Endodermal cell (in vitro differentiated cells): Measurements from ENCODE around the gene NCKAP5. TPM values are rescaled to one million over a fixed set of nuclear protein-coding genes. Genes with fewer than 3 reads are reported as not detected.

ENCODE experiments used
- DNase-seq: peaks from one replicate; pipeline ENCODE4 v3.0.0-alpha.2; 2017
- H3K27ac ChIP-seq: 2 replicates; pipeline ENCODE4 v1.5.1; 2013; ENCODE audit warnings: mild to moderate bottlenecking, low read depth, low read length, moderate library complexity
- H3K27me3 ChIP-seq: 2 replicates; pipeline ENCODE4 v1.6.1; 2013; ENCODE audit warnings: mild to moderate bottlenecking, low read length, moderate library complexity; ENCODE audit not compliant: insufficient read depth, control insufficient read depth, poor library complexity, severe bottlenecking
- H3K36me3 ChIP-seq: 2 replicates; pipeline ENCODE4 v1.7.0; 2013; ENCODE audit warnings: mild to moderate bottlenecking, low read length, moderate library complexity; ENCODE audit not compliant: control insufficient read depth, insufficient read depth
- H3K4me1 ChIP-seq: one replicate; pipeline ENCODE4 v1.7.0; 2013; ENCODE audit warnings: low read length; ENCODE audit not compliant: control insufficient read depth, insufficient read depth
- H3K4me3 ChIP-seq: 2 replicates; pipeline ENCODE4 v1.5.1; 2013; ENCODE audit warnings: mild to moderate bottlenecking, low read length, moderate library complexity
- H3K9ac ChIP-seq: 2 replicates; pipeline ENCODE4 v1.6.1; 2013; ENCODE audit warnings: mild to moderate bottlenecking, low read length, moderate library complexity; ENCODE audit not compliant: poor library complexity, severe bottlenecking; ENCODE audit errors: extremely low read depth
- H3K9me3 ChIP-seq: 2 replicates; pipeline ENCODE4 v1.6.1; 2013; ENCODE audit warnings: mild to moderate bottlenecking, low read length, moderate library complexity; ENCODE audit not compliant: control insufficient read depth
- H3K27ac Mint-ChIP-seq: 2 replicates; pipeline ENCODE4 v1.8.0; 2020; ENCODE audit warnings: mixed read lengths
- H3K27me3 Mint-ChIP-seq: 2 replicates; pipeline ENCODE4 v1.8.0; 2021; ENCODE audit warnings: mild to moderate bottlenecking, mixed read lengths; ENCODE audit not compliant: insufficient read depth
- H3K36me3 Mint-ChIP-seq: 2 replicates; pipeline ENCODE4 v1.8.0; 2020; ENCODE audit warnings: low read depth, mixed read lengths
- H3K4me1 Mint-ChIP-seq: 2 replicates; pipeline ENCODE4 v1.8.0; 2020; ENCODE audit warnings: mixed read lengths
- H3K4me3 Mint-ChIP-seq: 2 replicates; pipeline ENCODE4 v1.8.0; 2020; ENCODE audit warnings: mild to moderate bottlenecking, moderate library complexity, mixed read lengths
- H3K9me3 Mint-ChIP-seq: 2 replicates; pipeline ENCODE4 v1.8.0; 2020; ENCODE audit warnings: mild to moderate bottlenecking, mixed read lengths
- CTCF ChIP-seq: fragments of 200-600 bp; sonication (generic); conservative IDR thresholded peaks from 2 replicates; pipeline ENCODE4 v1.5.0; 2021; ENCODE audit warnings: antibody characterized with exemption, mild to moderate bottlenecking
- WGBS, 2 experiments: methylation state at CpG; one replicate each; pipeline versions ENCODE4 v1.1.5 to v1.1.7; 2013; ENCODE audit warnings: missing lambda C conversion rate in 2 of 2, mixed read lengths in 1 of 2; ENCODE audit not compliant: insufficient coverage in 1 of 2, insufficient read length in 1 of 2; 5-methylcytosine and 5-hydroxymethylcytosine counted together
- total RNA-seq, 2 donors: library from RNA; stranded (reverse); fragmentation: NEBNext Ultra II Directional in 1 of 2; extraction: Animal tissue kit (Norgen Biotek cat#: 25700) in 1 of 2; gene quantifications; 2 replicates in 1 of 2; 3 replicates in 1 of 2; pipeline ENCODE4 v1.2.1, GENCODE V29; 2021

NCKAP5 gene
- total RNA-seq, 2 donors from 2014 or later, result 0.58 to 0.92 TPM

GRCh38 chr2:133025004-133025403, 543.3 kb downstream of the NCKAP5 start:
- Histone ChIP-seq H3K9ac (no peak overlapping the region), H3K9me3 (no peaks in the 10 kb centered on the region), H3K4me3 (no peak overlapping the region), H3K36me3 (no peaks in the 10 kb centered on the region), H3K27ac (no peak overlapping the region), H3K4me1 (no peaks in the 10 kb centered on the region), H3K27me3 (no peaks in the 10 kb centered on the region)
- H3K4me3 Mint-ChIP-seq, result no peak overlapping the region
- WGBS, 2 experiments, result 88 to 92% methylated on average over 2 of the region's 3 CpGs
- no peaks in the 10 kb centered on the region for H3K36me3 Mint-ChIP-seq
- no peak for DNase-seq
- H3K27ac Mint-ChIP-seq, result no peak overlapping the region
- no peaks in the 10 kb centered on the region for H3K9me3 Mint-ChIP-seq
- TF ChIP-seq CTCF, result no peak
- H3K4me1 Mint-ChIP-seq, result peaks cover 3% of the 10 kb centered on the region
- no peaks in the 10 kb centered on the region for H3K27me3 Mint-ChIP-seq

GRCh38 chr2:133012847-133013734, 555.2 kb downstream of the NCKAP5 start:
- Histone ChIP-seq H3K27ac (no peak overlapping the region), H3K36me3 (no peaks in the 10 kb centered on the region), H3K9me3 (no peaks in the 10 kb centered on the region), H3K4me1 (peaks cover 5% of the 10 kb centered on the region), H3K27me3 (no peaks in the 10 kb centered on the region), H3K9ac (no peak overlapping the region), H3K4me3 (no peak overlapping the region)
- no peak for TF ChIP-seq CTCF
- no peaks in the 10 kb centered on the region for H3K36me3 Mint-ChIP-seq
- H3K9me3 Mint-ChIP-seq, result no peaks in the 10 kb centered on the region
- H3K27me3 Mint-ChIP-seq, result no peaks in the 10 kb centered on the region
- no peak overlapping the region for H3K4me3 Mint-ChIP-seq
- H3K27ac Mint-ChIP-seq, result no peak overlapping the region
- no peak for DNase-seq
- peaks cover 6% of the 10 kb centered on the region for H3K4me1 Mint-ChIP-seq
- 90% methylated on average over 3 to 6 of the region's 6 CpGs for WGBS, 2 experiments

GRCh38 chr2:133004623-133005022, 563.6 kb downstream of the NCKAP5 start:
- 88 to 90% methylated on average over 2 to 5 of the region's 5 CpGs for WGBS, 2 experiments
- Histone ChIP-seq H3K27ac (no peak overlapping the region), H3K4me3 (no peak overlapping the region), H3K27me3 (no peaks in the 10 kb centered on the region), H3K9ac (no peak overlapping the region), H3K4me1 (no peaks in the 10 kb centered on the region), H3K36me3 (no peaks in the 10 kb centered on the region), H3K9me3 (peaks cover 23% of the 10 kb centered on the region)
- Mint-ChIP-seq H3K4me3 (no peak overlapping the region), H3K9me3 (peaks cover 40% of the 10 kb centered on the region), H3K27me3 (no peaks in the 10 kb centered on the region), H3K36me3 (no peaks in the 10 kb centered on the region), H3K27ac (no peak overlapping the region), H3K4me1 (no peaks in the 10 kb centered on the region)
- TF ChIP-seq CTCF, result no peak
- DNase-seq, result peak; percentile 63
